Tibial artery (tissue), 4 donors: ENCODE measurements around the gene IRF2BPL.

Source experiments
- DNase-seq, 2 donors: peaks; one replicate each; pipeline ENCODE4 v3.0.0-alpha.2; 2019
- H3K27ac ChIP-seq, 2 donors: fragments of 200-600 bp; sonication (generic) in 1 of 2; 1 replicate in 1 of 2; 2 replicates in 1 of 2; pipeline ENCODE4 v1.5.1; 2018 to 2019; ENCODE audit warnings: mild to moderate bottlenecking in 1 of 2
- H3K27me3 ChIP-seq, 2 donors: fragments of 200-600 bp; sonication (generic) in 1 of 2; one replicate each; pipeline versions ENCODE4 v1.5.1 to v1.6.0; 2016 to 2019
- H3K36me3 ChIP-seq, 3 donors: fragments of 200-600 bp; sonication (generic) in 2 of 3; one replicate each; pipeline ENCODE4 v1.5.1; 2016 to 2019; ENCODE audit warnings: mild to moderate bottlenecking in 2 of 3
- H3K4me1 ChIP-seq, 4 donors: fragments of 200-600 bp; sonication (generic) in 2 of 4; 1 replicate in 3 of 4; 2 replicates in 1 of 4; pipeline ENCODE4 v1.5.1; 2016 to 2019
- H3K4me3 ChIP-seq, 2 donors: fragments of 200-600 bp; sonication (generic) in 1 of 2; 1 replicate in 1 of 2; 2 replicates in 1 of 2; pipeline ENCODE4 v1.5.1; 2018 to 2019; ENCODE audit warnings: mild to moderate bottlenecking in 2 of 2
- H3K9me3 ChIP-seq, 3 donors: fragments of 200-600 bp; sonication (generic) in 1 of 3; one replicate each; pipeline ENCODE4 v1.5.1; 2016 to 2019
- CTCF ChIP-seq, 2 experiments: fragments of 200-600 bp in 1 of 2; fragments of 450-650 bp in 1 of 2; IDR thresholded peaks; one replicate each; pipeline ENCODE4 v1.5.1; 2017 to 2019; ENCODE audit warnings: antibody characterized with exemption in 2 of 2, mild to moderate bottlenecking in 1 of 2, moderate library complexity in 1 of 2
- intact Hi-C: fragments of 100-400 bp; cut with DNase I; formaldehyde crosslinking; loops from one replicate; pipeline ENCODE4 v1.15.0; 2023; ENCODE audit warnings: low total_unique reads

The IRF2BPL gene

GRCh38 chr14:77018785-77019184 lies 9.7 kb downstream of the IRF2BPL start:
- no peak for DNase-seq
- intact Hi-C loops: no loop called here
- Histone ChIP-seq H3K27me3 (no peaks in the 10 kb centered on the region), H3K4me3 (no peak overlapping the region), H3K36me3 (no peaks in the 10 kb centered on the region), H3K9me3 (no peaks in the 10 kb centered on the region), H3K27ac (no peak overlapping the region), H3K4me1 (peaks cover 0 to 39% (median 26%) of the 10 kb centered on the region in 4 donors)
- TF ChIP-seq CTCF (IDR thresholded peaks at IDR 0.05): no peak

GRCh38 chr14:77017666-77018065 lies 10.8 kb downstream of the IRF2BPL start:
- intact Hi-C loops: no loop called here
- Histone ChIP-seq H3K4me3 (no peak overlapping the region), H3K36me3 (no peaks in the 10 kb centered on the region), H3K9me3 (no peaks in the 10 kb centered on the region), H3K4me1 (peaks cover 0 to 39% (median 26%) of the 10 kb centered on the region in 4 donors), H3K27ac (no peak overlapping the region), H3K27me3 (no peaks in the 10 kb centered on the region)
- no peak for DNase-seq
- TF ChIP-seq CTCF (IDR thresholded peaks at IDR 0.05): no peak

GRCh38 chr14:77014734-77015133 lies 13.8 kb downstream of the IRF2BPL start:
- H3K27ac ChIP-seq: peak overlapping the region; percentile 30 to 60
- H3K27me3 ChIP-seq: no peaks in the 10 kb centered on the region
- H3K4me1 ChIP-seq: peaks cover 0 to 41% (median 32%) of the 10 kb centered on the region in 4 donors
- DNase-seq: no peak
- no peak for TF ChIP-seq CTCF (IDR thresholded peaks at IDR 0.05)
- no peaks in the 10 kb centered on the region for H3K36me3 ChIP-seq
- intact Hi-C loops: no loop called here
- H3K4me3 ChIP-seq: no peak overlapping the region
- no peaks in the 10 kb centered on the region for H3K9me3 ChIP-seq

- intact Hi-C loops: no loop called here
- Histone ChIP-seq H3K4me3 (no peak overlapping the region), H3K36me3 (no peaks in the 10 kb centered on the region), H3K27me3 (no peaks in the 10 kb centered on the region), H3K9me3 (no peaks in the 10 kb centered on the region), H3K27ac (peak overlapping the region; percentile 30 to 60), H3K4me1 (peaks cover 0 to 48% (median 34%) of the 10 kb centered on the region in 4 donors)
- TF ChIP-seq CTCF (IDR thresholded peaks at IDR 0.05): no peak
- DNase-seq: peak in 1 of 2 donors; percentile 88
Observed at GRCh38 chr14:77014004-77014604, 14.4 kb downstream of the IRF2BPL start.

- peaks cover 0 to 66% (median 50%) of the 10 kb centered on the region in 4 donors for H3K4me1 ChIP-seq
- DNase-seq: no peak
Observed at GRCh38 chr14:77012193-77012765, 16.2 kb downstream of the IRF2BPL start.

More at GRCh38 chr14:77012193-77012765, 16.2 kb downstream of the IRF2BPL start:
- intact Hi-C loops: no loop called here
- Histone ChIP-seq H3K9me3 (no peaks in the 10 kb centered on the region), H3K27ac (peak overlapping the region; percentile 47), H3K4me3 (no peak overlapping the region), H3K27me3 (no peaks in the 10 kb centered on the region), H3K36me3 (no peaks in the 10 kb centered on the region)
- no peak for TF ChIP-seq CTCF (IDR thresholded peaks at IDR 0.05)
